PC-9 (cell line): ENCODE measurements around the gene LRFN2. TPM values are rescaled to one million over a fixed set of nuclear protein-coding genes. Genes with fewer than 3 reads are reported as not detected.

Source experiments
- BruUV-seq: library from RNA; stranded (reverse); fragments of 400-500 nt; replicated peaks from 2 replicates; lab custom pipeline; 2021; lab: Mats Ljungman, UMichigan
- CTCF ChIA-PET: fragments of 300-600 bp; sonication (Branson Sonifier 250); formaldehyde crosslinking; loops from one replicate; lab custom pipeline; 2022; ENCODE audit warnings: antibody characterized with exemption; lab: Charles Lee
- POLR2A ChIA-PET: fragments of 300-600 bp; sonication (Branson Sonifier 250); formaldehyde crosslinking; loops from one replicate; lab custom pipeline; 2022; ENCODE audit warnings: antibody characterized with exemption; ENCODE audit not compliant: unreplicated experiment; lab: Charles Lee
- DNase-seq, 2 experiments: peaks; one replicate each; pipeline versions ENCODE4 v3.0.0 to v3.0.0-alpha.2; 2015 to 2022; ENCODE audit warnings: mixed read lengths in 1 of 2
- H2AFZ ChIP-seq: fragments of 200-600 bp; sonication (generic); 2 replicates; pipeline ENCODE4 v1.8.1; 2017; ENCODE audit warnings: antibody characterized with exemption
- H3F3A ChIP-seq: fragments of 200-600 bp; sonication (generic); 2 replicates; pipeline ENCODE4 v1.8.1; 2017; ENCODE audit warnings: antibody characterized with exemption, mild to moderate bottlenecking, low read depth; ENCODE audit not compliant: insufficient read depth
- H3K27ac ChIP-seq: fragments of 200-600 bp; sonication (generic); 2 replicates; pipeline ENCODE4 v1.6.1; 2016; ENCODE audit warnings: mixed run types
- H3K27me3 ChIP-seq: fragments of 200-600 bp; sonication (generic); 2 replicates; pipeline ENCODE4 v1.6.1; 2016; ENCODE audit warnings: low read depth, mixed run types; ENCODE audit not compliant: insufficient read depth
- H3K36me3 ChIP-seq: fragments of 200-600 bp; sonication (generic); 2 replicates; pipeline ENCODE4 v1.6.1; 2016; ENCODE audit warnings: low read depth, mixed run types
- H3K4me1 ChIP-seq: fragments of 200-600 bp; sonication (generic); replicated peaks from 2 replicates; pipeline ENCODE4 v1.6.1; 2016; ENCODE audit warnings: mixed run types; ENCODE audit not compliant: insufficient read depth
- H3K4me2 ChIP-seq: fragments of 200-600 bp; sonication (generic); 2 replicates; pipeline ENCODE4 v1.6.1; 2017; ENCODE audit warnings: mixed run types
- H3K4me3 ChIP-seq: fragments of 200-600 bp; sonication (generic); 2 replicates; pipeline ENCODE4 v1.6.1; 2016; ENCODE audit warnings: mixed run types
- H3K79me2 ChIP-seq: fragments of 200-600 bp; sonication (generic); 2 replicates; pipeline ENCODE4 v1.6.1; 2017; ENCODE audit warnings: low read depth, mixed run types
- H3K9me2 ChIP-seq: fragments of 200-600 bp; sonication (generic); 2 replicates; pipeline ENCODE4 v1.8.1; 2017; ENCODE audit warnings: mild to moderate bottlenecking; ENCODE audit not compliant: insufficient read depth
- H3K9me3 ChIP-seq: fragments of 200-600 bp; sonication (generic); 2 replicates; pipeline ENCODE4 v1.8.1; 2016; ENCODE audit warnings: low read depth; ENCODE audit not compliant: insufficient read depth
- H4K20me1 ChIP-seq: fragments of 200-600 bp; sonication (generic); 2 replicates; pipeline ENCODE4 v1.8.1; 2017; ENCODE audit not compliant: insufficient read depth
- CTCF ChIP-seq: fragments of 200-600 bp; sonication (generic); conservative IDR thresholded peaks from 2 replicates; pipeline ENCODE4 v1.6.1; 2017; ENCODE audit warnings: mixed run types, antibody characterized with exemption, mild to moderate bottlenecking, moderate library complexity
- EZH2 ChIP-seq: fragments of 200-600 bp; sonication (generic); IDR thresholded peaks from 2 replicates; pipeline ENCODE4 v1.8.0; 2017; ENCODE audit warnings: antibody characterized with exemption, low read depth
- intact Hi-C: fragments of 100-400 bp; cut with micrococcal nuclease; formaldehyde crosslinking; loops from one replicate; pipeline ENCODE4 v1.10.0; 2022; ENCODE audit not compliant: unreplicated experiment
- total RNA-seq: library from RNA; stranded (reverse); gene quantifications from 2 replicates; pipeline ENCODE4 v1.2.3, GENCODE V29; 2021

Gene LRFN2
- total RNA-seq, 1 experiment from 2014 or later = not detected

GRCh38 chr6:40399888-40400457 lies 187.2 kb downstream of the LRFN2 start:
- Histone ChIP-seq H2AFZ (no peak overlapping the region), H4K20me1 (no peaks in the 10 kb centered on the region), H3K9me2 (no peaks in the 10 kb centered on the region), H3K79me2 (no peaks in the 10 kb centered on the region), H3K9me3 (no peaks in the 10 kb centered on the region), H3F3A (no peaks in the 10 kb centered on the region), H3K27ac (no peak overlapping the region), H3K4me1 (no peaks in the 10 kb centered on the region), H3K4me3 (no peak overlapping the region), H3K27me3 (peaks cover 20% of the 10 kb centered on the region), H3K4me2 (no peak overlapping the region), H3K36me3 (no peaks in the 10 kb centered on the region)
- POLR2A ChIA-PET = no interaction called here
- no TSS peak for BruUV-seq
- DNase-seq = no peak
- TF ChIP-seq CTCF (no peak), EZH2 (no peak)
- intact Hi-C loops = no loop called here
- CTCF ChIA-PET = no interaction called here

- intact Hi-C loops = no loop called here
- Histone ChIP-seq H3F3A (no peaks in the 10 kb centered on the region), H3K4me3 (no peak overlapping the region), H3K27ac (no peak overlapping the region), H4K20me1 (no peaks in the 10 kb centered on the region), H3K27me3 (peaks cover 20% of the 10 kb centered on the region), H3K36me3 (no peaks in the 10 kb centered on the region), H3K4me1 (no peaks in the 10 kb centered on the region), H3K4me2 (no peak overlapping the region), H2AFZ (no peak overlapping the region), H3K9me3 (no peaks in the 10 kb centered on the region), H3K79me2 (no peaks in the 10 kb centered on the region), H3K9me2 (no peaks in the 10 kb centered on the region)
- POLR2A ChIA-PET = no interaction called here
- CTCF ChIA-PET = no interaction called here
- TF ChIP-seq CTCF (no peak), EZH2 (no peak)
- no TSS peak for BruUV-seq
- no peak for DNase-seq
These were observed 188.2 kb downstream of the LRFN2 start for GRCh38 chr6:40398810-40399477.

DNA sequence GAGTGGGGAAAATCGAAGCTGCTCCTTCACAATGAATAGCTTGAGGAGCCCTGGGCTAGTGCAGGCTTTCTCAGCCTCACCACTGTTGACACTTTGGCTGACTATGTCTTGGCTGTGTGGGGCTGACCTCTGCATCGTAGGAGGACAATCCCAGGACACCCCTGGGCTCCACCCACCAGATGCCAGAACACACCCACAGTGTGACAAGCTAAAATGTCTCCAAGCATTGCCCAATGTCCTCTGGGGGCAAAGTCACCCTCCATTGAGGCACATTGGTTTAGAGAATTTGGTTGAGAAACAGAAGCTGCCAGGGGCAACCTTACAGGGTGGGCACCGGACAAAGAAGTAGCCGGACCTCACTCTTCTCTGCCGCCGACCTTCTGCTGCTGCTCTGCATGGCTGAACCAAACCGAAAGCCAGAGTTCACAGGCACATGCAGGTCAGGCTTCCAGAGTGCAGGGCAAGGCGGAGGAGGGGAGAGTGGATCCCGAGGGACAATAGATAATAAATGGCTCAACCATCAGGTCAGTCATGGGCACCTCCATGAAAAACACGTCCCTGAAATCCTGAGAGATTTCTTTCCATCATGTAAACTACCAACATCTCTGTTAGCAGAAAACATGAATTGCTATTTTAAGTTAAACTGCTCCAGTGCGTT lies 189.0 kb downstream of the LRFN2 start:
- H3K9me3 ChIP-seq = no peaks in the 10 kb centered on the region
- ChIA-PET CTCF (no interaction called here), POLR2A (no interaction called here)
- H3K4me2 ChIP-seq = no peak overlapping the region
- no peaks in the 10 kb centered on the region for H3K36me3 ChIP-seq
- intact Hi-C loops = no loop called here
- no peaks in the 10 kb centered on the region for H3F3A ChIP-seq
- TF ChIP-seq EZH2 (no peak), CTCF (no peak)
- no peak for DNase-seq
- H4K20me1 ChIP-seq = no peaks in the 10 kb centered on the region
- H3K9me2 ChIP-seq = no peaks in the 10 kb centered on the region
- no peaks in the 10 kb centered on the region for H3K4me1 ChIP-seq
- BruUV-seq = no TSS peak
- no peak overlapping the region for H3K4me3 ChIP-seq
- H3K27ac ChIP-seq = no peak overlapping the region
- peaks cover 20% of the 10 kb centered on the region for H3K27me3 ChIP-seq
- no peak overlapping the region for H2AFZ ChIP-seq
- H3K79me2 ChIP-seq = no peaks in the 10 kb centered on the region
